Endothelial cell (in vitro differentiated cells): ENCODE data around the gene AMPD2. TPM values are rescaled to one million over a fixed set of nuclear protein-coding genes. Genes with fewer than 3 reads are reported as not detected.

Experiments used
- DNase-seq: peaks from one replicate; pipeline ENCODE4 v3.0.0; 2021; ENCODE audit warnings: low spot score
- H3K27ac Mint-ChIP-seq: one replicate; pipeline ENCODE4 v1.8.0; 2021; ENCODE audit warnings: mixed read lengths, inconsistent platforms; ENCODE audit not compliant: unreplicated experiment
- H3K27me3 Mint-ChIP-seq: one replicate; pipeline ENCODE4 v1.8.0; 2021; ENCODE audit warnings: mild to moderate bottlenecking, moderate library complexity, mixed read lengths, inconsistent platforms; ENCODE audit not compliant: unreplicated experiment
- H3K36me3 Mint-ChIP-seq: one replicate; pipeline ENCODE4 v1.8.0; 2021; ENCODE audit warnings: mild to moderate bottlenecking, low read depth, mixed read lengths, inconsistent platforms; ENCODE audit not compliant: unreplicated experiment
- H3K4me1 Mint-ChIP-seq: one replicate; pipeline ENCODE4 v1.8.0; 2021; ENCODE audit warnings: mild to moderate bottlenecking, mixed read lengths, inconsistent platforms; ENCODE audit not compliant: unreplicated experiment
- H3K4me3 Mint-ChIP-seq: one replicate; pipeline ENCODE4 v1.8.0; 2021; ENCODE audit warnings: mild to moderate bottlenecking, mixed read lengths, inconsistent platforms; ENCODE audit not compliant: unreplicated experiment
- H3K9me3 Mint-ChIP-seq: one replicate; pipeline ENCODE4 v1.8.0; 2021; ENCODE audit warnings: mixed read lengths, inconsistent platforms; ENCODE audit not compliant: unreplicated experiment
- CTCF ChIP-seq: fragments of 200-600 bp; sonication (generic); IDR thresholded peaks from one replicate; pipeline ENCODE4 v1.5.0; 2021; ENCODE audit warnings: antibody characterized with exemption; ENCODE audit not compliant: unreplicated experiment
- total RNA-seq: library from RNA; stranded (reverse); fragmentation: NEBNext Ultra II Directional; extraction: Animal tissue kit (Norgen Biotek cat#: 25700); gene quantifications from one replicate; pipeline ENCODE4 v1.2.1, GENCODE V29; 2021; ENCODE audit not compliant: unreplicated experiment

Gene AMPD2
- total RNA-seq, 1 donor from 2014 or later, result 92.7 TPM

GRCh38 chr1:109625176-109625575, 5.5 kb downstream of the AMPD2 start:
- Mint-ChIP-seq H3K27ac (no peak overlapping the region), H3K4me1 (peaks cover 21% of the 10 kb centered on the region), H3K27me3 (peaks cover 28% of the 10 kb centered on the region), H3K36me3 (peaks cover 21% of the 10 kb centered on the region), H3K9me3 (no peaks in the 10 kb centered on the region), H3K4me3 (no peak overlapping the region)
- DNase-seq, result no peak
- no peak for TF ChIP-seq CTCF

- Mint-ChIP-seq H3K4me3 (no peak overlapping the region), H3K4me1 (peaks cover 21% of the 10 kb centered on the region), H3K27ac (peak overlapping the region; percentile 67), H3K9me3 (no peaks in the 10 kb centered on the region), H3K27me3 (peaks cover 29% of the 10 kb centered on the region), H3K36me3 (peaks cover 21% of the 10 kb centered on the region)
- no peak for TF ChIP-seq CTCF
- DNase-seq, result no peak
Observed at GRCh38 chr1:109625601-109626560, 6.2 kb downstream of the AMPD2 start.

- Mint-ChIP-seq H3K27me3 (peaks cover 25% of the 10 kb centered on the region), H3K9me3 (no peaks in the 10 kb centered on the region), H3K27ac (peak overlapping the region; percentile 67), H3K4me3 (peak overlapping the region; percentile 42), H3K4me1 (peaks cover 15% of the 10 kb centered on the region), H3K36me3 (peaks cover 23% of the 10 kb centered on the region)
- DNase-seq, result no peak
- TF ChIP-seq CTCF, result no peak
Observed at GRCh38 chr1:109626682-109627408, 7.2 kb downstream of the AMPD2 start.

GRCh38 chr1:109627692-109628399, 8.2 kb downstream of the AMPD2 start:
- peaks cover 23% of the 10 kb centered on the region for H3K27me3 Mint-ChIP-seq
- no peak for TF ChIP-seq CTCF
- peaks cover 26% of the 10 kb centered on the region for H3K36me3 Mint-ChIP-seq
- peak overlapping the region; percentile 30 for H3K27ac Mint-ChIP-seq
- no peaks in the 10 kb centered on the region for H3K9me3 Mint-ChIP-seq
- peaks cover 6% of the 10 kb centered on the region for H3K4me1 Mint-ChIP-seq
- no peak for DNase-seq
- H3K4me3 Mint-ChIP-seq, result peak overlapping the region; percentile 42
